PC-9 (cell line): ENCODE data around the gene NCBP1.

Experiments
- CTCF ChIP-seq: fragments of 200-600 bp; sonication (generic); conservative IDR thresholded peaks from 2 replicates; pipeline ENCODE4 v1.6.1; 2017; ENCODE audit warnings: mixed run types, antibody characterized with exemption, mild to moderate bottlenecking, moderate library complexity
- EZH2 ChIP-seq: fragments of 200-600 bp; sonication (generic); IDR thresholded peaks from 2 replicates; pipeline ENCODE4 v1.8.0; 2017; ENCODE audit warnings: antibody characterized with exemption, low read depth

- TF ChIP-seq EZH2 (no peak), CTCF (no peak)
Measured at GRCh38 chr9:97633859-97634490, 354 bp downstream of the NCBP1 start.
